IgD-negative memory B cell (primary cell): Measurements from ENCODE around the gene C2orf42. TPM values are rescaled to one million over a fixed set of nuclear protein-coding genes. Genes with fewer than 3 reads are reported as not detected.
A peak's percentile ranks its signal among the peaks of the same experiment; 100 is the strongest.
"Not testable (repeated sequence)": the region's sequence is repeated elsewhere in the genome, so short reads cannot be mapped to it uniquely, and the experiment has no call there.

Experiments
- H3K27ac Mint-ChIP-seq, 3 donors: one replicate each; pipeline ENCODE4 v1.8.0; 2020 to 2022; ENCODE audit warnings: mild to moderate bottlenecking in 3 of 3, mixed read lengths in 3 of 3, moderate library complexity in 1 of 3
- H3K27me3 Mint-ChIP-seq: one replicate; pipeline ENCODE4 v1.8.0; 2021; ENCODE audit warnings: mixed read lengths
- H3K36me3 Mint-ChIP-seq: one replicate; pipeline ENCODE4 v1.8.0; 2020; ENCODE audit warnings: mild to moderate bottlenecking, mixed read lengths
- H3K4me1 Mint-ChIP-seq, 3 donors: one replicate each; pipeline ENCODE4 v1.8.0; 2020 to 2022; ENCODE audit warnings: mixed read lengths in 3 of 3, mild to moderate bottlenecking in 1 of 3
- H3K4me3 Mint-ChIP-seq, 4 donors: one replicate each; pipeline ENCODE4 v1.8.0; 2020 to 2022; ENCODE audit warnings: mild to moderate bottlenecking in 4 of 4, mixed read lengths in 4 of 4, moderate library complexity in 3 of 4
- H3K9me3 Mint-ChIP-seq, 3 donors: one replicate each; pipeline ENCODE4 v1.8.0; 2020 to 2021; ENCODE audit warnings: mixed read lengths in 3 of 3, mild to moderate bottlenecking in 1 of 3
- polyA plus RNA-seq: library from polyadenylated mRNA; unstranded; fragments of 300-500 nt; fragmentation: Illumina TruSeq; gene quantifications from one replicate; pipeline ENCODE4 v1.2.3, GENCODE V29; 2021

The C2orf42 gene
- polyA plus RNA-seq, 1 donor from 2014 or later, result 30.7 TPM

DNA sequence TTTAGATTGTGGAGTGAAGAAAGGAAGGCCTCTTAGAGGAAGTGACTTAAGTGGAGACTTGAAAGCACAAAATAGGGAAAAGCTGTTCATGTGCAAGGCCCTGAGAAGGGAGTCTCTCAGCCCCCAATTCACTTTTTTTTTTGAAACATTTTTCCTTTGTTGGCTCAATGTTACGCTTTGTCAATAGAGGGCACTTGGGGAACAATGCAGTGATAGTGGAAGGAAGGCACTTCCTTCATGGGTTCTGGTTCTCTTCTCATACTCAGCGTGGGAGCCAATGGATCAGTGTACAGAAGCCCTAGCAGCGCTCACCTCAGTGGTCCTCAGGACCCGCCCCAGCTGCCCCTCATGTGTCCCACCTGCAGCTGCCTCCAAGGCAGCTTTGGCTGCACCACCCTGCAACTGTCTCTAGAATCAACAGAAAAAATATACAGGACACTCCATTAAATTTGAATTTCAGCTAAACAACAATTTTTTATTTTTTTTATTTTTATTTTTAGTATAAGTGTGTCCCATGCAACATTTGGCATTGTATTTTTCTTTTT, 8.6 kb upstream of the C2orf42 start:
- Mint-ChIP-seq H3K4me3 (no peak overlapping the region), H3K27ac (no peak overlapping the region), H3K9me3 (peaks cover 0 to 2% (median 0%) of the 10 kb centered on the region in 3 donors), H3K27me3 (no peaks in the 10 kb centered on the region), H3K4me1 (no peaks in the 10 kb centered on the region), H3K36me3 (no peaks in the 10 kb centered on the region)

DNA sequence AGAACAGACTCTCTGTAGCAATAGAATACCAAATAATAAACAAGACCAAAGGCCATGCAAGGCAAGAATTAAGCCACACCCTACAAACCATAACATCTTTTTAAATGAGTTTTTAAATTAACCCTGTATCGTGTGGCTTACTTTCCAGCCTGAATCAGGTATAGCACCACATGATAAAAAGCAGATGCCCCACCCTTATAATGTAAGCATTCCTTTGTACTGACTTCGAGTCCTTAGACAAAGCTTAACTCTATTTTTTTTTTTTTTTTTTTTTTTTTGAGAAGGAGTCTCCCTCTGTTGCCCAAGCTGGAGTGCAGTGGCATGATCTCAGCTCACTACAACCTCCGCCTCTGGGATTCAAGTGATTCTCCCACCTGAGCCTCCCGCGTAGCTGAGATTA, 1.7 kb upstream of the C2orf42 start:
- Mint-ChIP-seq H3K4me3 (no peak overlapping the region), H3K27ac (no peak overlapping the region), H3K9me3 (no peaks in the 10 kb centered on the region), H3K27me3 (no peaks in the 10 kb centered on the region), H3K36me3 (no peaks in the 10 kb centered on the region), H3K4me1 (peaks cover 10 to 17% (median 14%) of the 10 kb centered on the region in 3 donors)

DNA sequence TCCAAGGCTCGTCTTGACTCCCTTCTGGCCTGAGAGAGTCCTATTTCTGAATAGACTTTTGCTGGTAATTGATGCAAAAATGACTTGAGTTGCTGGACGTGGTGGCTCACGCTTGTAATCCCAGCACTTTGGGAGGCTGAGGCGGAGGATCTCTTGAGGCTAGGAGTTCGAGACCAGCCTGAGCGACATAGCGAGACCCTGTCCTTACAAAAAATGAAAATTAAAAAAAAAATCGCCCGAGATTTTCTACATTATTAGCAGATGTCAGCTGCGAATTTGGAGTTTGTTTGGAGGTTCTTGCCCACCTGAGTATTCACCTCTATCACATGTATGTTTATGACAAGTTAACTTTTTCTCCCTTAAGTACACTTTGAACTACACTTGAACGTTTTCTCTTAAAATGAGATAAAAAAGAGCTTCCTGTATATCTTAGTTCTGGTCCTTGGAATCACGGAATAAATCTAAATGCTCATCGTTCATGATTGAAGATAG, 471 bp upstream of the C2orf42 start:
- peaks cover 10 to 17% (median 14%) of the 10 kb centered on the region in 3 donors for H3K4me1 Mint-ChIP-seq
- no peaks in the 10 kb centered on the region for H3K9me3 Mint-ChIP-seq
- H3K36me3 Mint-ChIP-seq, result no peaks in the 10 kb centered on the region
- no peaks in the 10 kb centered on the region for H3K27me3 Mint-ChIP-seq
- H3K27ac Mint-ChIP-seq, result peak overlapping the region; percentile 96 to 100 (median 100)
- peak overlapping the region; percentile 89 to 98 (median 96) for H3K4me3 Mint-ChIP-seq

- Mint-ChIP-seq H3K27me3 (no peaks in the 10 kb centered on the region), H3K9me3 (no peaks in the 10 kb centered on the region), H3K4me3 (peak overlapping the region in 1 of 4 donors; percentile 18), H3K4me1 (peaks cover 10 to 17% (median 14%) of the 10 kb centered on the region in 3 donors), H3K36me3 (no peaks in the 10 kb centered on the region), H3K27ac (peak overlapping the region in 1 of 3 donors; percentile 46)
Observed at GRCh38 chr2:70188460-70188859, 2.4 kb downstream of the C2orf42 start.

DNA sequence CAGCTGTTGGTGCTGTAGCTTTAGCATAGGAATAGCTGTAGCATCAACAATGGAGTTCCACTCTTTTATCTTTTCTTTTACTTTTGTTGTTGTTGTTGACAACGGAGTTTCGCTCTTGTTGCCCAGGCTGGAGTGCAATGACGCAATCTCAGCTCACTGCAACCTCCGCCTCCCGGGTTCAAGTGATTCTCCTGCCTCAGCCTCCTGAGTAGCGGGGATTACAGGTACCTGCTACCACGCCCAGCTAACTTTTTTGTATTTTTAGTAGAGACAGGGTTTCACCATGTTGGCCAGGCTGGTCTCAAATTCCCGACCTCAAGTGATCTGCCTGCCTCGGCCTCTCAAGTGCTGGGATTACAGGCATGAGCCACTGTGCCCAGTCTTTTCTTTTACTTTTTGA, 3.6 kb downstream of the C2orf42 start:
- H3K4me3 Mint-ChIP-seq, H3K9me3 Mint-ChIP-seq, H3K27me3 Mint-ChIP-seq, H3K36me3 Mint-ChIP-seq, H3K27ac Mint-ChIP-seq: not testable (repeated sequence)
- H3K4me1 Mint-ChIP-seq, result peaks cover 16 to 23% (median 21%) of the 10 kb centered on the region in 3 donors

DNA sequence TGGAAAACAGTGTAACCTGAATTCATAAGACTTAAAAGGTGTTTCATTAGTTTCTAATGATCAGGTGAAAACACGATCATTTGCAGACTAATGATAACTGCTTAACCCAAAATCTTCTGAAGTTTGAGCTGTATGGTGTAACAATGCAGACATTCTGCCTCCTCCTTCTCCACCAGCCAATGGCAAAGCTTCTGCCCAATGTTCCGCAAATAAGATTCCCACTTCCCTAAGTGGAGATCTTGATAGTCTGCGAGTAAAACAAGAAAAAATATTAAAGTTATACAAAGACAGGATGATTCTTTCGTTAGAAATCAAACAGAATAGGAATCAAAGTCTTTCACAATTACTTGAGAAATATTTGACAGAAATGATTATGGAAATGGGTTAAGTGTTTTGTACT, 8.1 kb downstream of the C2orf42 start:
- H3K9me3 Mint-ChIP-seq, result no peaks in the 10 kb centered on the region
- peaks cover 16 to 18% (median 17%) of the 10 kb centered on the region in 3 donors for H3K4me1 Mint-ChIP-seq
- peak overlapping the region in 1 of 4 donors; percentile 32 for H3K4me3 Mint-ChIP-seq
- H3K27ac Mint-ChIP-seq, result peak overlapping the region in 1 of 3 donors; percentile 78
- peaks cover 2% of the 10 kb centered on the region for H3K36me3 Mint-ChIP-seq
- no peaks in the 10 kb centered on the region for H3K27me3 Mint-ChIP-seq

- Mint-ChIP-seq H3K27ac (peak overlapping the region; percentile 47 to 95 (median 59)), H3K9me3 (no peaks in the 10 kb centered on the region), H3K4me3 (peak overlapping the region; percentile 37 to 92 (median 83)), H3K27me3 (no peaks in the 10 kb centered on the region), H3K36me3 (peaks cover 6% of the 10 kb centered on the region), H3K4me1 (peaks cover 16 to 18% (median 17%) of the 10 kb centered on the region in 3 donors)
Observed at GRCh38 chr2:70181363-70181956, 9.4 kb downstream of the C2orf42 start.

DNA sequence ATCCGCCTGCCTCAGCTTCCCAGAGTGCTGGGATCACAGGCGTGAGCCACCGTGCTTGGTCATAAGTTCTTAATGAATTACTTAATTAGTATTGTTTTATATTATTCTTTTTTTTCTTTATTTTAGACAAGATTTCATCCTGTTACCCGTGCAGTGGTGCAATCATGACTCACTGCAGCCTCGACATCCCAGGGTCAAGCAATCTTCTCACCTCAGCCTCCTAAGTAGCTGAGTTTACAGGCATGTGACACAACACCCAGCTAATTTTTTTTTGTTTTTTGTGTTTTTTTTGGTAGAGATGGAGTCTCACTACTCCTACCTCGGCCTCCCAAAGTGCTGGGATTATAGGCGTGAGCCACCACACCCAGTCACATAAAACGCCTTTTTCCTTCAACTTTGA, 17.3 kb downstream of the C2orf42 start:
- peaks cover 12% of the 10 kb centered on the region for H3K36me3 Mint-ChIP-seq
- no peaks in the 10 kb centered on the region for H3K27me3 Mint-ChIP-seq
- H3K4me1 Mint-ChIP-seq, result no peaks in the 10 kb centered on the region
- H3K27ac Mint-ChIP-seq, result no peak overlapping the region
- H3K4me3 Mint-ChIP-seq, result no peak overlapping the region
- H3K9me3 Mint-ChIP-seq, result no peaks in the 10 kb centered on the region

GRCh38 chr2:70169654-70170245, 21.1 kb downstream of the C2orf42 start:
- H3K27ac Mint-ChIP-seq, H3K27me3 Mint-ChIP-seq, H3K4me3 Mint-ChIP-seq, H3K4me1 Mint-ChIP-seq, H3K9me3 Mint-ChIP-seq: not testable (repeated sequence)
- peaks cover 13% of the 10 kb centered on the region for H3K36me3 Mint-ChIP-seq

GRCh38 chr2:70161069-70161534, 29.7 kb downstream of the C2orf42 start:
- Mint-ChIP-seq H3K4me1 (peaks cover 0 to 2% (median 0%) of the 10 kb centered on the region in 3 donors), H3K27me3 (no peaks in the 10 kb centered on the region), H3K36me3 (no peaks in the 10 kb centered on the region), H3K27ac (no peak overlapping the region), H3K4me3 (no peak overlapping the region), H3K9me3 (no peaks in the 10 kb centered on the region)

GRCh38 chr2:70160545-70160944, 30.3 kb downstream of the C2orf42 start:
- Mint-ChIP-seq H3K4me1 (peaks cover 0 to 2% (median 0%) of the 10 kb centered on the region in 3 donors), H3K36me3 (no peaks in the 10 kb centered on the region), H3K27me3 (no peaks in the 10 kb centered on the region), H3K4me3 (no peak overlapping the region), H3K9me3 (no peaks in the 10 kb centered on the region), H3K27ac (peak overlapping the region in 1 of 3 donors; percentile 2)

- not testable (repeated sequence) for H3K9me3 Mint-ChIP-seq, H3K4me3 Mint-ChIP-seq, H3K27me3 Mint-ChIP-seq, H3K27ac Mint-ChIP-seq, H3K4me1 Mint-ChIP-seq
- H3K36me3 Mint-ChIP-seq, result peaks cover 13% of the 10 kb centered on the region
Observed at GRCh38 chr2:70149130-70149686, 41.6 kb downstream of the C2orf42 start.

DNA sequence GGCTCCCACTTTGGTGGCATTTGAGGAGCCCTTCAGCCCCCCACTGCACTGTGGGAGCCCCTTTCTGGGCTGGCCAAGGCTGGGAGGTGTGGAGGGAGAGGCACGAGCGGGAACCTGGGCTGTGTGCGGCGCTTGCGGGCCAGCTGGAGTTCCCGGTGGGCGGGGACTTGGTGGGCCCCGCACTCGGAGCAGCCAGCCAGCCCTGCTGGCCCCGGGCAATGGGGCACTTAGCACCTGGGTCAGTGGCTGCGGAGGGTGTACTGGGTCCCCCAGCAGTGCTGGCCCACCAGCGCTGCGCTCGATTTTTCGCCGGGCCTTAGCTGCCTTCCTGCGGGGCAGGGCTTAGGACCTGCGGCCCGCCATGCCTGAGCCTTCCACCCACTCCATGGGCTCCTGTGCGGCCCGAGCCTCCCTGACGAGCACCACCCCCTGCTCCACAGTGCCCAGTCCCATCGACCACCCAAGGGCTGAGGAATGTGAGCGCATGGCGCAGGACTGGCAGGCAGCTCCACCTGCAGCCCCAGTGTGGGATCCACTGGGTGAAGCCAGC, 42.5 kb downstream of the C2orf42 start:
- H3K27me3 Mint-ChIP-seq, result not testable (repeated sequence)

DNA sequence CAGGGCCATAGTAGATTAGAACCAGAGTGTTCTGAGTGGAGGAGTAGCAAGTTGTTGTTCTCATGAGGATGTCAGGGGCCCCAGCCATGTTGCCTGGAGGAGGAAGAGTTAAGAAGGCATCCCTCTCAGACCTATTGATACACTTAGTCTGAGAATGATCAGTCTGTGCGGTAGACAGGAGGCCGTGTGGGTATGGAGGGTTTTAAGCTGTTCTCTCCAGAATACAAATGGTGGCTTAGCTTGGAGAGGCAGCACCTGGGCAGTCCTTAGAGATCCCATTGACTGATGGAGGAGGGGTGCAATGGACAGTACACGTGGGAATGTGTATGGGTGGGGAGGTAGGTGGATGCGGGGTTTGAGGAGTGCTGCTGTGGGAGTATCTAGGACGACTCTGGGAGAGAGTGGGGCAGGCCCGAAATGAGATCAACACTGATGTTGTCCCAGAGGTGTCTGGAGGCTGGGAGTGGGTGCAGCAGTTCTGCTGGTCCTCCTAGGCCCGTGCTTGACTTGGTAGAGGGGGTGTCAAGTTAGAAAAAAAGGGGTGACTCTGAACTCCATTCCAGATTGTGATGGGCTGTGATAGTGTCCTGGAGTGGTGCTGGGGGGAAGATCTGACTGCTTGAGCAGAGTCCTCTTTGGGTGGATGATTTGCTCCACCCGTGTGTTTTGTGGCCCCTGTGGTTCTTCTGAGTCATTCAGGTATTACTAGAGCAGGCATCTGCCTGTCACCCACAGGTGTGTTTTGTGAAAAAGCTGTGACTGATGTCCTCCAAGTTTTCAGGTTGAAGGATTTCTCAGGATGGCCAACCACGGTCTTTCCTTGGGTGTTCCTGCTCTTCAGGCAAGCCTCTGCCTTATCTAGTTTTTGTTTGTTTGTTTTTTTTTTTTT, 44.7 kb downstream of the C2orf42 start:
- H3K9me3 Mint-ChIP-seq, result no peaks in the 10 kb centered on the region
- no peaks in the 10 kb centered on the region for H3K27me3 Mint-ChIP-seq
- H3K4me1 Mint-ChIP-seq, result peaks cover 14 to 19% (median 16%) of the 10 kb centered on the region in 3 donors
- peak overlapping the region; percentile 31 to 91 (median 72) for H3K27ac Mint-ChIP-seq
- no peak overlapping the region for H3K4me3 Mint-ChIP-seq
- peaks cover 5% of the 10 kb centered on the region for H3K36me3 Mint-ChIP-seq

More for the DNA sequence above, 42.5 kb downstream of the C2orf42 start:
- peaks cover 13% of the 10 kb centered on the region for H3K36me3 Mint-ChIP-seq
- H3K4me1 Mint-ChIP-seq, H3K4me3 Mint-ChIP-seq, H3K9me3 Mint-ChIP-seq, H3K27ac Mint-ChIP-seq: not testable (repeated sequence)
